ENCODE data around the gene CCDC116. TPM values are rescaled to one million over a fixed set of nuclear protein-coding genes. Genes with fewer than 3 reads are reported as not detected.

The CCDC116 gene
- total and polyA plus RNA-seq, 10 of the 15 experiments (the other 5 are each of a cell fraction or from before 2014, with no cell fraction given) = 0.04 to 0.18 (median 0.04) TPM; not detected in 6

- TF ChIP-seq RELA (IDR thresholded peaks at IDR 0.05; ENCODE audit: borderline replicate concordance, partially characterized antibody) (no peak), POLR2AphosphoS5 (IDR thresholded peaks at IDR 0.05; ENCODE audit: low read length) (no peak), SREBF2 (IDR thresholded peaks at IDR 0.05; ENCODE audit: low read length) (no peak), ZBTB40 (IDR thresholded peaks at IDR 0.05; ENCODE audit: borderline replicate concordance) (no peak), TAF1 (IDR thresholded peaks at IDR 0.05; ENCODE audit: borderline replicate concordance, low read depth, low read length) (no peak), NFIC (IDR thresholded peaks at IDR 0.05; ENCODE audit: low read depth, low read length) (peak; percentile 83), MEF2B (IDR thresholded peaks at IDR 0.05; ENCODE audit: partially characterized antibody, poor library complexity, severe bottlenecking) (no peak), HCFC1 (IDR thresholded peaks at IDR 0.05; ENCODE audit: low read length) (no peak), TBL1XR1 (IDR thresholded peaks at IDR 0.05; ENCODE audit: low read depth, low read length) (no peak), NBN (IDR thresholded peaks at IDR 0.05) (no peak; the same call in 1 of the 2 replicates), YY1 (IDR thresholded peaks at IDR 0.05; ENCODE audit: low read depth, low read length) (no peak), RBBP5 (conservative IDR thresholded peaks at IDR 0.05) (no peak)
Observed at GRCh38 chr22:21587803-21588611, 44.6 kb upstream of the CCDC116 start (continued).
